ENCODE measurements around the gene ADGRL3. TPM values are rescaled to one million over a fixed set of nuclear protein-coding genes. Genes with fewer than 3 reads are reported as not detected.

Gene ADGRL3
- total RNA-seq, 4 donors from 2014 or later = 6.5 to 19.0 (median 14.0) TPM

DNA sequence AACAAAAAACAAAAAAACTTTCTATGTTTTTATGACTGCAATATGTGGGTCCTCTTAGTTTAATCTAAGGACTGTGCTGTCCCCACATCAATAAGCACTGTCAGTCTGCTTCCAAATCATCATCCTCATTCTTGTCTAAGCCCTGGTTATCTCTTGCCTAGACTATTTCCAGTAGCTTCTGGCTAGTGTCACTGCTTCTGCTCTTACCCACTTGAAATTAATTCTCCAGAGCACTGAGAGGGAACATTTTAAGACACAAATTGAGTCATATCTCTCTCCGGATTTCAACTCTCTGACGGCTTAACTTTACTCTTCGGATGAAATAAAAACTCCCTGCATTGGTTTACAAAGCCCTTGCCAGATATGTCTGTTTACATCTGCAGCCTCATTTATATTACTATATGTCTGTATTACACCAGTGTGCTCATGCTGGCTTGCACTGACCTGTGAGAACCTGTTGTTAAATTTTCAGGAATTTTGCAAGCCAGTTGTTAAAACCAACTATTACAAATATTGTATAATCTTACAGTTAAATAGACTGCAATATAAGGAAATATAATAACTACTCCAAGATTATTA, 345.9 kb downstream of the ADGRL3 start:
- Histone ChIP-seq H3K27me3 (no peaks in the 10 kb centered on the region), H3K36me3 (no peaks in the 10 kb centered on the region), H3K4me3 (no peak overlapping the region), H3K9me3 (no peaks in the 10 kb centered on the region), H3K27ac (no peak overlapping the region), H3K4me1 (no peaks in the 10 kb centered on the region)
- no peak for TF ChIP-seq POLR2AphosphoS5 (IDR thresholded peaks at IDR 0.05)
- no peak for TF ChIP-seq EP300 (IDR thresholded peaks at IDR 0.05)
- TF ChIP-seq, protein P1, sequence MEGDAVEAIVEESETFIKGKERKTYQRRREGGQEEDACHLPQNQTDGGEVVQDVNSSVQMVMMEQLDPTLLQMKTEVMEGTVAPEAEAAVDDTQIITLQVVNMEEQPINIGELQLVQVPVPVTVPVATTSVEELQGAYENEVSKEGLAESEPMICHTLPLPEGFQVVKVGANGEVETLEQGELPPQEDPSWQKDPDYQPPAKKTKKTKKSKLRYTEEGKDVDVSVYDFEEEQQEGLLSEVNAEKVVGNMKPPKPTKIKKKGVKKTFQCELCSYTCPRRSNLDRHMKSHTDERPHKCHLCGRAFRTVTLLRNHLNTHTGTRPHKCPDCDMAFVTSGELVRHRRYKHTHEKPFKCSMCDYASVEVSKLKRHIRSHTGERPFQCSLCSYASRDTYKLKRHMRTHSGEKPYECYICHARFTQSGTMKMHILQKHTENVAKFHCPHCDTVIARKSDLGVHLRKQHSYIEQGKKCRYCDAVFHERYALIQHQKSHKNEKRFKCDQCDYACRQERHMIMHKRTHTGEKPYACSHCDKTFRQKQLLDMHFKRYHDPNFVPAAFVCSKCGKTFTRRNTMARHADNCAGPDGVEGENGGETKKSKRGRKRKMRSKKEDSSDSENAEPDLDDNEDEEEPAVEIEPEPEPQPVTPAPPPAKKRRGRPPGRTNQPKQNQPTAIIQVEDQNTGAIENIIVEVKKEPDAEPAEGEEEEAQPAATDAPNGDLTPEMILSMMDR (IDR thresholded peaks at IDR 0.05) = no peak
- no peak for TF ChIP-seq POLR2A (IDR thresholded peaks at IDR 0.05)
- DNase-seq (ENCODE audit: low spot score in 2 of 2) = no peak
- WGBS = 48% methylated on average over 3 of the region's 3 CpGs

DNA sequence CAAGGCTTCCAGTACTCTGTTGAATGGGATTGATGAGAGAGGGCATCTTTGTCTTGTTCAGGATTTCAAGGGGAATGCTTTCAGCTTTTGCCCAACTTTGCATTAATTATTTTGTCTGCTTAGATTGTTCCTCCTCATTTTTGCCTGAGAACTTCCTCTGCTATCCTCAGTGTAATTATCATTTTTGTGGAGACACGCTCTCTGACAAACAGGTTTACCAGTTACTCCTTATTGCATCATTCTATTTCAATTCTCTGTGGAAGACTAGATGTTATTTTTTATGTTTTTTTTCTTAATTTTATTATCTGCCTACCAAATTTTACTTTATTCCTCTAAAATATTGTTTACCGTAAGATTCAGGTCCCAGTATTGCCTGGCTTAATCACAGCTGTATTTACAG, 349.2 kb downstream of the ADGRL3 start:
- 91% methylated on average over 2 of the region's 2 CpGs for WGBS
- H3K36me3 ChIP-seq = no peaks in the 10 kb centered on the region
- H3K4me1 ChIP-seq = no peaks in the 10 kb centered on the region
- H3K4me3 ChIP-seq = no peak overlapping the region
- H3K27ac ChIP-seq = no peak overlapping the region
- TF ChIP-seq, protein P1 (IDR thresholded peaks at IDR 0.05) = no peak
- no peak for TF ChIP-seq POLR2AphosphoS5 (IDR thresholded peaks at IDR 0.05)
- no peak for TF ChIP-seq POLR2A (IDR thresholded peaks at IDR 0.05)
- TF ChIP-seq EP300 (IDR thresholded peaks at IDR 0.05) = no peak
- H3K27me3 ChIP-seq = no peaks in the 10 kb centered on the region
- no peak for DNase-seq (ENCODE audit: low spot score in 2 of 2)
- H3K9me3 ChIP-seq = no peaks in the 10 kb centered on the region

DNA sequence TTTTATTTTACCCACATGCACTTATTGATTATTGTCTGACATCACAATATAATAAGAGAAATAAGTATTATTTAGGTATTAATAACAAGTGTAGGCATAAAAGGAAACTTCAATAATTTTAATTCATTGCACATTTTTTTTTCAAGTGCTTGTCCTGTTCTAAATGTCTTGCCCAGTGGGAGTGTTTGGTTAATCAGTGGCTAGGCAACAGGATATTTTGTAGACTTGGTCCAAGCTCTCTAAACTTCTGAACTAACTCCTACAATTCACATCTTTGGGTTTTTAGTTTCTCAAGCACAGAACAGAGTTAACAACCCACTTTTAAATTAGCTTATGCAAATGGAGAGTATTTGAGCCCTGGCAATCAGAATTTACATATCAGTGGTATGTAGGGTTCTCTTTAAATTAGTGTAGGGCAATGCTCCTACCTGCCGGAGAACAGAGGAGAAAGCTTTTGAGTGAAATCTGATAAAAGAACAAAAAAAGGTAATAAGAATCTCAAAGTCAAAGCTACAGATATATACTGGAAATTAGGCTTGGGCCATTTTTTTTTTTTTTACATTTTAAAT, 353.5 kb downstream of the ADGRL3 start:
- Histone ChIP-seq H3K4me1 (no peaks in the 10 kb centered on the region), H3K27ac (no peak overlapping the region), H3K27me3 (no peaks in the 10 kb centered on the region), H3K4me3 (no peak overlapping the region), H3K9me3 (no peaks in the 10 kb centered on the region), H3K36me3 (no peaks in the 10 kb centered on the region)
- DNase-seq (ENCODE audit: low spot score in 2 of 2) = no peak
- WGBS = 93% methylated on average over 1 of the region's 1 CpG
- TF ChIP-seq POLR2AphosphoS5 (IDR thresholded peaks at IDR 0.05) (no peak), POLR2A (IDR thresholded peaks at IDR 0.05) (no peak)
- TF ChIP-seq, protein P1 (IDR thresholded peaks at IDR 0.05) = no peak

DNA sequence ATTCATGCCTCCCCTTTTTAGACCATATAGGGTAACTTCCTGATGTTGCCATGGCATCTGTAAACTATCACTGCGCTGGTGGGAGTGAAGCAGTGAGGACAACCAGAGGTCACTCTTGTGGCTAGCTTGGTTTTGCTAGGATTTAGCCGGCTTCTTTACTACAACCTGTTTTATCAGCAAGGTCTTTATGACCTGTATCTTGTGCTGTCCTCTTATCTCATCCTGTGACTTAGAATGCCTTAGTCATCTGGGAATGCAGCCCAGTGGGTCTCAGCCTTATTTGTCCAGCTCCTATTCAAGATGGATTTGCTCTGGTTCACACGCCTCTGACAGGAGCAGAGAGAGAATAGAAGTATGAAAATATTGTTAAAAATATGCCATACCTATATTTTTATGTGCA, 355.7 kb downstream of the ADGRL3 start:
- WGBS = 86% methylated on average over 3 of the region's 3 CpGs
- no peaks in the 10 kb centered on the region for H3K36me3 ChIP-seq
- H3K27ac ChIP-seq = no peak overlapping the region
- TF ChIP-seq, protein P1 (IDR thresholded peaks at IDR 0.05) = no peak
- TF ChIP-seq EP300 (IDR thresholded peaks at IDR 0.05) = no peak
- TF ChIP-seq POLR2AphosphoS5 (IDR thresholded peaks at IDR 0.05) = no peak
- TF ChIP-seq POLR2A (IDR thresholded peaks at IDR 0.05) = no peak
- no peak for DNase-seq (ENCODE audit: low spot score in 2 of 2)
- H3K4me3 ChIP-seq = no peak overlapping the region
- no peaks in the 10 kb centered on the region for H3K4me1 ChIP-seq
- H3K27me3 ChIP-seq = no peaks in the 10 kb centered on the region
- no peaks in the 10 kb centered on the region for H3K9me3 ChIP-seq

DNA sequence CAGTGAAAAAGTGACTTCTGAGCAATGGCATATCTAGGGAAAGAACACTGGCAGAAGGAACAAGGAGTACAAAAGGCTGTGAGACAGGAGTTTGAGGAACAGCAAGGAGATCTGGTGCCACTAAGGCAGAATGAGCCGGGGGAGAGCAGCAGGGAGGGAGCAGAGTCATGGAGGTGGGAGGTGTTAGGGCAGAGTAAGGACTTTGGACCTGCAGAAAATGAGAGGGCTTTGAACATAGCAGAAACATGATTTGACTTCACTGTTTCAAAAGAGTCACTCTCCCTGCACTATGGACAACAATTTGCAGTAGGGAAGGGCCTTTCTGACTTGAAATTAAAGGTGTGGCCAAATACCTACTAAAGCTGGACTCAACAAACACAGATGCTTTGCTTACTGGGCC, 356.2 kb downstream of the ADGRL3 start:
- TF ChIP-seq POLR2A (IDR thresholded peaks at IDR 0.05) (no peak), EP300 (IDR thresholded peaks at IDR 0.05) (no peak), POLR2AphosphoS5 (IDR thresholded peaks at IDR 0.05) (no peak)
- TF ChIP-seq, protein P1 (IDR thresholded peaks at IDR 0.05) = no peak
- Histone ChIP-seq H3K36me3 (no peaks in the 10 kb centered on the region), H3K9me3 (no peaks in the 10 kb centered on the region), H3K27ac (no peak overlapping the region), H3K27me3 (no peaks in the 10 kb centered on the region), H3K4me3 (no peak overlapping the region), H3K4me1 (no peaks in the 10 kb centered on the region)
- DNase-seq (ENCODE audit: low spot score in 2 of 2) = no peak
- WGBS = 88% methylated on average over 1 of the region's 1 CpG

Data from suprapubic skin (tissue), 4 donors.